Epithelial cell of proximal tubule (primary cell): ENCODE data around the gene BEND5. TPM values are rescaled to one million over a fixed set of nuclear protein-coding genes. Genes with fewer than 3 reads are reported as not detected.
A peak's percentile ranks its signal among the peaks of the same experiment; 100 is the strongest.

Experiments used
- DNase-seq: peaks from one replicate; pipeline ENCODE4 v3.0.0-alpha.2; 2011; ENCODE audit warnings: low read depth
- H3K4me3 ChIP-seq: 2 replicates; pipeline ENCODE4 v1.5.1; 2011; ENCODE audit warnings: low read depth, mild to moderate bottlenecking, low read length
- CTCF ChIP-seq: conservative IDR thresholded peaks from 2 replicates; pipeline ENCODE4 v1.5.1; 2012; ENCODE audit warnings: low read depth, mild to moderate bottlenecking, low read length
- total RNA-seq: library from RNA; depleted of rRNA; stranded (reverse); fragments of >200 nt; gene quantifications from 2 replicates; pipeline ENCODE4 v1.2.3, GENCODE V29; 2015

The BEND5 gene
- total RNA-seq, 1 donor from 2014 or later: 1.9 TPM

- TF ChIP-seq CTCF: no peak
- no peak for DNase-seq
- no peak overlapping the region for H3K4me3 ChIP-seq
These were observed 9.2 kb upstream of the BEND5 start for GRCh38 chr1:48785869-48786268.

- no peak overlapping the region for H3K4me3 ChIP-seq
- no peak for TF ChIP-seq CTCF
- no peak for DNase-seq
These were observed 7.6 kb upstream of the BEND5 start for GRCh38 chr1:48784301-48784700.

GRCh38 chr1:48777219-48777895 lies 666 bp upstream of the BEND5 start:
- peak overlapping the region; percentile 81 for H3K4me3 ChIP-seq
- no peak for DNase-seq

GRCh38 chr1:48775831-48776392 lies 779 bp downstream of the BEND5 start:
- TF ChIP-seq CTCF: no peak
- no peak for DNase-seq
- peak overlapping the region; percentile 81 for H3K4me3 ChIP-seq

More at GRCh38 chr1:48777219-48777895, 666 bp upstream of the BEND5 start:
- TF ChIP-seq CTCF: no peak

- no peak overlapping the region for H3K4me3 ChIP-seq
- no peak for TF ChIP-seq CTCF
- DNase-seq: no peak
These were observed 3.6 kb downstream of the BEND5 start for GRCh38 chr1:48773133-48773532.

GRCh38 chr1:48772211-48772610 lies 4.5 kb downstream of the BEND5 start:
- H3K4me3 ChIP-seq: no peak overlapping the region
- DNase-seq: no peak
- TF ChIP-seq CTCF: no peak

- no peak for DNase-seq
- no peak for TF ChIP-seq CTCF
- no peak overlapping the region for H3K4me3 ChIP-seq
These were observed 5.1 kb downstream of the BEND5 start for GRCh38 chr1:48771561-48771960.
